MG63 (cell line): ENCODE data around the gene CUX1. TPM values are rescaled to one million over a fixed set of nuclear protein-coding genes. Genes with fewer than 3 reads are reported as not detected.
"Not testable (repeated sequence)": the region's sequence is repeated elsewhere in the genome, so short reads cannot be mapped to it uniquely, and the experiment has no call there.

Source experiments
- DNase-seq: peaks from one replicate; pipeline ENCODE4 v3.0.0-alpha.2; 2020
- H3K27me3 ChIP-seq: fragments of 250-450 bp; sonication (Bioruptor Pico); 2 replicates; pipeline ENCODE4 v1.5.1; 2020; ENCODE audit warnings: mild to moderate bottlenecking, moderate library complexity
- H3K36me3 ChIP-seq: fragments of 250-450 bp; sonication (Bioruptor Pico); 2 replicates; pipeline ENCODE4 v1.5.1; 2020; ENCODE audit warnings: mild to moderate bottlenecking, moderate library complexity
- H3K4me3 ChIP-seq: fragments of 250-450 bp; sonication (Bioruptor Pico); 2 replicates; pipeline ENCODE4 v1.5.1; 2020; ENCODE audit warnings: mild to moderate bottlenecking, moderate library complexity
- H3K9me3 ChIP-seq: fragments of 250-450 bp; sonication (Bioruptor Pico); 2 replicates; pipeline ENCODE4 v1.5.1; 2020; ENCODE audit warnings: mild to moderate bottlenecking, moderate library complexity
- total RNA-seq: library from RNA; depleted of rRNA; stranded (reverse); fragments of >200 nt; shearing (Covaris generic); gene quantifications from 2 replicates; pipeline ENCODE4 v1.2.3, GENCODE V29; 2014; ENCODE audit warnings: low replicate concordance

Gene CUX1
- total RNA-seq, 1 experiment from 2014 or later = 7.1 TPM

DNA sequence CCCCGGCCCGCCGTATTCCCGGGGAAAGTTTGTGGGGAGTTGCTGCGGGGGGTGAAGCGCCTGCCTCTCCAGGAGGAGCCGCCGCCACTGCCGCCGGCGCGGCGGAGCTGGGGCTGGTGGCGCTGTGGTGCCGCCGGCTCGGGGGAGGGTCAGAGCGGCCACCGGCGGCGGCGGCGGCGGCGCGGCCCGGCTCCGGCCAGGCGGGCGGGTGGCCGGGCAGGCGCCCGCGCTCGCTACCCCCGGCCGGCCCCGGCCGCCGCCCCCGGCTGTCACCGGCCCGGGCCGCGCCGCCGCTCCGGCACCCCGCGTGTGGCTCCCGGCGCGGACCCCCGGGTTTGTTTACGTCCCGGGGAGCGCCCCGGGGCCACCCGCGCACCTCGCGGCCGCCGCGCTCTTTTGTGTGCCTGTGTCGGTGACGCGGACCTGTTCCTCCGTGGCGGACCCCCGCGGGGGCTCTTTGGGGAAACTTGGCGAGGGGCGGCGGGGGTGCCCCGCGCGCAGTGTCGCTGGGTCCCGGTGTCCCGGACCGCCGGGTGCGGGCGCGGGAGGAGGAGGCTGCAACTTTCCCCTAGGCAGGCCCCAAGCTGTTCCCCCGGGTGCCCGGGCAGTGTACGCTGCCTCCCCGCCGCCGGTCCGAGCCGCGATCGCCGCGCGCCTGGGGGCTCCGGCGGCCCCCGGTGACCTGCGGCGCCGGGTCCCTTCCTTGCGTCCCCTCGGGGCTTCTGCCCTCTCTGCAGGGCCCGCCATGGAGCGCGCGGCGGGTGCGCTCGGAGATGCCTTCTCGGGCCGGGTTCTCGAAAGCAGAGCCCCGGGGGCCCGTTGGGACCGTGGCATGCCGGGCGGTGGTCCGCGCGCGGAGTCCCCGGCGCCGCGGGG, 593 bp upstream of the CUX1 start:
- peak overlapping the region; percentile 53 for H3K4me3 ChIP-seq
- H3K36me3 ChIP-seq = no peaks in the 10 kb centered on the region
- no peak for DNase-seq
- H3K27me3 ChIP-seq = no peaks in the 10 kb centered on the region
- H3K9me3 ChIP-seq = no peaks in the 10 kb centered on the region

GRCh38 chr7:101818287-101819071, 1.1 kb downstream of the CUX1 start:
- no peak for DNase-seq
- no peaks in the 10 kb centered on the region for H3K36me3 ChIP-seq
- H3K4me3 ChIP-seq = no peak overlapping the region
- no peaks in the 10 kb centered on the region for H3K27me3 ChIP-seq
- no peaks in the 10 kb centered on the region for H3K9me3 ChIP-seq

DNA sequence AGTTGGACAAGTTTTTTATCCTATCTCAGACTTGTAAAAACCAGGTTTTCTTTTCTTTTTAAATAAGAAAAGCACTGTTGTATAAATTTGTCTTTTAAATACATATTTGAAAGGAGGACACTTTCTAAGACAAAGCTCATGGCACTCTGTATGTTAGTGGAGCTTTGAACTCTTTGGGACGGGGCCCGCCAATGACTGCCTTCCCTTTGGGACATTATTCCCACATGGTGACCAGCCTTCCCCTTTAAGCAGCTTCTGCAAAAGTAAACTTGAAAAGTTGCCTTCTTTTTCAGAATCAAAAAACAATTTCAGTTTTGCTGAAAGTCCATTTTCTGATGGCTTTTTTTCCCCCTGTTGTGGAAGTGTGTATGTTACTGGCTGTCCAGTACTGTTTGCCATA, 1.8 kb downstream of the CUX1 start:
- H3K4me3 ChIP-seq = no peak overlapping the region
- DNase-seq = no peak
- no peaks in the 10 kb centered on the region for H3K27me3 ChIP-seq
- no peaks in the 10 kb centered on the region for H3K9me3 ChIP-seq
- no peaks in the 10 kb centered on the region for H3K36me3 ChIP-seq

DNA sequence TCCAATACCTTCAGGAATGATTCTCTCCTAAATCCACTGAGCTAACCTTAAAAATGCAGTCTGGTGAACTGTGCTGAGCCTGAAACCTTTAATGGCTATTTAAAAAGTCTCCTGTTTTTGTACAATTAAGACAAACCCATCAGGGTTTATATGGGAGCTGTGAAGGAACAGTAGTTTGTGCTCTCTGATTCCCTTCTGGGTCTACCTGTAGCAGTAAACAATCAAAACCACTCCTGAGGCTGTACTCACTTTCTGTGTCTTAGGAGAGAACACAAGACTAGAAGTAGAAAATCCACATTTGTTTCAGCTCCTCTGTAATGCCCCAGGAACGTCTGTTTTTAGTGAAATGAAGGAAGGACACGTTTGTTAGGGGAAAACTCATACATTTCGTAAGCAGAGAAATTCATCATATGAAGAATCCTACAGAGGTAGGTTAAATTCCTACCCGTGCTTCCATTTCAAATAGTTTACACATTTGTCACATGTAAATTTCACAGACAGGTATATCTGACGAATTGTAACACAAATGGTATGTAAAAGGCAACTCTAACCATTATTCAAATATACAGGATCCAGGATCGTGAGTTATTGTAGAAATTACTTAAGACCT, 2.6 kb downstream of the CUX1 start:
- no peaks in the 10 kb centered on the region for H3K27me3 ChIP-seq
- no peaks in the 10 kb centered on the region for H3K36me3 ChIP-seq
- no peak overlapping the region for H3K4me3 ChIP-seq
- H3K9me3 ChIP-seq = no peaks in the 10 kb centered on the region
- no peak for DNase-seq

- H3K4me3 ChIP-seq = no peak overlapping the region
- H3K36me3 ChIP-seq = no peaks in the 10 kb centered on the region
- H3K9me3 ChIP-seq = no peaks in the 10 kb centered on the region
- no peak for DNase-seq
- no peaks in the 10 kb centered on the region for H3K27me3 ChIP-seq
These were observed 3.3 kb downstream of the CUX1 start for GRCh38 chr7:101820703-101821102.

DNA sequence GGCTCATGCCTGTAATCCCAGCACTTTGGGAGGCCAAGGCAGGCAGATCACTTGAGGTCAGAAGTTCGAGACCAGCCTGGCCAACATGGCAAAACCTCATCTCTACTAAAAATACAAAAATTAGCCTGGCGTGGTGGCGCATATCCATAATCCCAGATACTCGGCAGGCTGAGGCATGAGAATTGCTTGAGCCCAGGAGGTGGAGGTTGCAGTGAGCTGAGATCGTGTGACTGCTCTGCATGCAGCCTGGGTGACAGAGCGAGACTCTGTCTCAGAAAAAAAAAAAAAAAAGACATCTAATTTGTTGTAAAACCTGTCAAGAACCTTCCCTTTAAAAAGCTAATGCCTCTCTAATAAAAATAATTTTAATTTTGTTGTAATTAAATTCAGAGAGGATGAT, 5.2 kb downstream of the CUX1 start:
- not testable (repeated sequence) for H3K27me3 ChIP-seq, H3K9me3 ChIP-seq, H3K36me3 ChIP-seq, DNase-seq, H3K4me3 ChIP-seq

GRCh38 chr7:101823096-101823495, 5.7 kb downstream of the CUX1 start:
- Histone ChIP-seq H3K27me3 (no peaks in the 10 kb centered on the region), H3K9me3 (no peaks in the 10 kb centered on the region), H3K4me3 (no peak overlapping the region), H3K36me3 (no peaks in the 10 kb centered on the region)
- no peak for DNase-seq

DNA sequence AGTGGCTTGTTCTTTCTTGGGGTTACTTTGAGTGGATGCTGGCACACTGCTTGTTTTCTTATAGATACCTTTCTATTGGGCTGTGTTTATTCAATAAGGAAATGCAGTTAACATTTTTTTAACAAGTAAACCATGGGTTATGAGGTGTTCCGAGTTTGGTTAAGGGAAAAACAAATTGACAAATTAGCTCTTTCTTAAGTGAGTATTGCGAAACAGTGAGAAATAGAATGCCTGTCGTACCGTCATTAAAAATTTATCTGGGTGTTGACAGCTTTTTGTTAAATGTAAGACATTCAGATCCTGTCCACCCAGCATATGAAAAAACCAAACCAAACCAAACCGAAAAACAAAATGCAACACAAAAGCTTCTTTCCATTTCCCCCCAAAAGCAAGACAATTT, 6.2 kb downstream of the CUX1 start:
- DNase-seq = no peak
- H3K9me3 ChIP-seq = no peaks in the 10 kb centered on the region
- no peaks in the 10 kb centered on the region for H3K36me3 ChIP-seq
- no peaks in the 10 kb centered on the region for H3K27me3 ChIP-seq
- no peak overlapping the region for H3K4me3 ChIP-seq

DNA sequence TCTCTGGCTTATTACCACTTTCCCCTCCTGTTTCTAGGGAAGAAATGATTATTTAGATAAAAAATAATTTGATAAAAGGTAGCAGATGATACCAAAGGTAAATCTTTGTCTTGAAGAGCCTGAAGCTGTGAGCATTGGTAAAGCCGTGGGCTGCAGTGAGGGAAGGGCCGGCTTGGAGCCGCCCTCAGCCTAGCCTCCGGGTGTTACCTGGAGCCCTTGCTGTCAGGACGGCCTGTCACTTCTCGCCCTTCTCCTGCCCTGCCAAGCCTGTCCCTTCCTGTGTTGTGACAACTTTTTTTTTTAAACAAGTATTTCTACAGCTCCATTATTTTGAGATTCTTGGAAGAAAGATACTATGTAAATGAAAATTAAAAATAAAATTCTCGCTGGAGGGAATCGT, 7.0 kb downstream of the CUX1 start:
- no peaks in the 10 kb centered on the region for H3K27me3 ChIP-seq
- no peak overlapping the region for H3K4me3 ChIP-seq
- no peak for DNase-seq
- H3K9me3 ChIP-seq = no peaks in the 10 kb centered on the region
- H3K36me3 ChIP-seq = no peaks in the 10 kb centered on the region

GRCh38 chr7:101826081-101826835, 8.8 kb downstream of the CUX1 start:
- DNase-seq = no peak
- Histone ChIP-seq H3K27me3 (no peaks in the 10 kb centered on the region), H3K4me3 (no peak overlapping the region), H3K36me3 (no peaks in the 10 kb centered on the region), H3K9me3 (no peaks in the 10 kb centered on the region)

DNA sequence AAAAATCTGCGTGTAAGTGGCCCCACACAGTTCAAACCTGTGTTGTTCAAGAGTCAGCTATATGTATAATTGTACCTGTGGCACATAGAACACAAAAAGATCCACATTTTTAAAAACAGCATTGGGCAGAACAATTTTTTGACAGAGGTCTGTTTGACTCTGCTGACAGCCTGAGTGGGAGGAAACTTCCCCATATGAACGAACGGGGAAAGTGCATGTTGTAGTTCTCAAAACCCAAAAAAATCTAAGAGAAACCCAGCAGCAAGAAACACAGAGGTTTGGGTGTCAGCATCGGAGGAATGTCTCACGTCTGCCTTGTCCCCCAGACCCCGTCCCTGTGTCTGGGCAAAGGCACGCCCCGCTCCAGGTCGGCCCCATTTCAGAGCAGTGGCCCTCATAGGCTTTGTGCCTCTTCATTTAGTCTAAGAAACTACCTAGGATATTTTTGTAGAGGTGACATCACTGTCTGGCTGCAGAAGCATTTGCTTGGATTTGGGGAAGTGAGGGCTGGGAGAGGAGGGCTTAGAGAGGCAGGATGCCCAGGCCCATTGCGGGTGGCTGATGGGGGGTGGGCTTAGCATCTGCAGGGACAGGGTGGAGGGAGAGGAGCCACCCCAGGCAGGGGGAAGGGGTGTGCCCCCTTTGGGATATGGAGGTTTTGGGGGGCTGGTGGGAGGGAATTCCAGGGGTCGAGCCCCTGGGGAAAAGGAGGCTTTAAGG, 11.0 kb downstream of the CUX1 start:
- H3K36me3 ChIP-seq = no peaks in the 10 kb centered on the region
- no peaks in the 10 kb centered on the region for H3K27me3 ChIP-seq
- no peaks in the 10 kb centered on the region for H3K9me3 ChIP-seq
- no peak for DNase-seq
- H3K4me3 ChIP-seq = no peak overlapping the region

GRCh38 chr7:101829374-101829773, 11.9 kb downstream of the CUX1 start:
- no peak overlapping the region for H3K4me3 ChIP-seq

DNA sequence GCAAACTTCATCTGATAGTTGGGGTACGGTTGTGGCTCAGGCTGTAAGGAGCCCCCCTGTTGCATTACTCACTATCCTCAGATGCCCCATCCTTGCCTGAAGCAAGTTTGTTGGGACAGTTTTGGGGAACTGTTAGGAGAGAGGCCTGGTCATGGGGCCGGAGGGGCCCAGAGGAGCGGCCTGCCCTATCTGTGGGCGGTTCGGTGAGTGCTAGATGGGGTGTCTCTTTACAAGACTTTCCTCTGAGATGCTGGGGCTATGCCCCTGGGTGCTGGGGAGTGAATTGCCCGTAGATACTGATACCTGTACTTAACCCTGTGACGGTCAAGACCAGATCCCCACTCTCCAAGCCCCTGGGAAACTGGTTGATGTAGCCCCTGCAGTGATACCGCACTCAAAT, 12.4 kb downstream of the CUX1 start:
- H3K27me3 ChIP-seq = no peaks in the 10 kb centered on the region
- no peak for DNase-seq
- H3K4me3 ChIP-seq = no peak overlapping the region
- H3K36me3 ChIP-seq = no peaks in the 10 kb centered on the region
- no peaks in the 10 kb centered on the region for H3K9me3 ChIP-seq

More at GRCh38 chr7:101829374-101829773, 11.9 kb downstream of the CUX1 start:
- DNase-seq = no peak
- no peaks in the 10 kb centered on the region for H3K27me3 ChIP-seq
- no peaks in the 10 kb centered on the region for H3K36me3 ChIP-seq
- H3K9me3 ChIP-seq = no peaks in the 10 kb centered on the region

DNA sequence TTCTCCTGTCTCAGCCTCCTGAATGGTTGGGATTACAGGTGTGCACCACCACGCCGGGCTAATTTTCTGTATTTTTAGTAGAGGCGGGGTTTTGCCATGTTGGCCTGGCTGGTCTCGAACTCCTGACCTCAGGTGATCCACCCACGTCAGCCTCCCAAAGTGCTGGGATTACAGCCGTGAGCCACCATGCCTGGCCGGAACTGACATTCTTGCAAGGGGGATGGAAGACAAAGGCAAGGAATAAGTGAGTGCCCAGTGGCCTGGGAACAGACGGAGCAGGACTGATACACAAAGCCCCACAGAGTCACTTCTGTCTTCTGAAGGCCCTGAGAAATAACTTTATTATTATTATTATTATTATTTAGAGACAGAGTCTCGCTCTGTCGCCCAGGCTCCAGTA, 14.0 kb downstream of the CUX1 start:
- H3K36me3 ChIP-seq, DNase-seq: not testable (repeated sequence)

DNA sequence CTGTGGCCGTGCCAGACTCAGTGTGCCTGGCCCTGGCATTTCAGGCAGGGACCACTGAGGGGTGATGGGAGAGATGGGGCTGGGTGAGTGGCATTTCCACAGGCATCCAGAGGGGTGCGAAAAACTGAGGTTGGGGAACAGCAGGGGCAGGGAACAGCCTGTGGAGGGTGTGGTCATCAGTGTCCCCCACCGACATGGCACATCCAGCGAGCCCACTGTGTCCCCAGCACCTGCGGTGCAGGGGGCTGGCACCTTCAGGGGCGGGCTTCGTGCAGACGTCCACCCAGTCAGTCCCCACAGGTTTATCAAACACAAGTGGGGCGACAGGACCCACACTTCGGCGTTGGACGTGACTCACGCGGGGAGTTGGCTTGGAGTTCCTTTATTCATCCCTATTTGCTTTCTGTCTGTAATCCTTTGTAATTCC, 14.8 kb downstream of the CUX1 start:
- DNase-seq = no peak
- no peak overlapping the region for H3K4me3 ChIP-seq
- H3K27me3 ChIP-seq = no peaks in the 10 kb centered on the region
- H3K9me3 ChIP-seq = no peaks in the 10 kb centered on the region
- no peaks in the 10 kb centered on the region for H3K36me3 ChIP-seq

More for the DNA sequence above, 14.0 kb downstream of the CUX1 start:
- H3K27me3 ChIP-seq, H3K9me3 ChIP-seq, H3K4me3 ChIP-seq: not testable (repeated sequence)

- Histone ChIP-seq H3K9me3 (no peaks in the 10 kb centered on the region), H3K4me3 (no peak overlapping the region), H3K27me3 (no peaks in the 10 kb centered on the region), H3K36me3 (no peaks in the 10 kb centered on the region)
- DNase-seq = no peak
These were observed 15.4 kb downstream of the CUX1 start for GRCh38 chr7:101832685-101833375.
